Trophoblast cell (in vitro differentiated cells and primary cell): ENCODE measurements around the gene ORC5.

Source experiments
- DNase-seq, 2 donors: peaks; one replicate each; pipeline ENCODE4 v3.0.0-alpha.2; 2016
- H2AFZ ChIP-seq: 2 replicates; pipeline ENCODE4 v1.6.1; 2013; ENCODE audit warnings: low read length, moderate library complexity, mild to moderate bottlenecking; ENCODE audit not compliant: insufficient read depth, poor library complexity
- H2AK5ac ChIP-seq: 2 replicates; pipeline ENCODE4 v1.6.1; 2013; ENCODE audit warnings: mild to moderate bottlenecking, low read length
- H2BK120ac ChIP-seq: 2 replicates; pipeline ENCODE4 v1.6.1; 2013; ENCODE audit warnings: low read length, mild to moderate bottlenecking, moderate library complexity; ENCODE audit not compliant: insufficient read depth, poor library complexity
- H2BK12ac ChIP-seq: 2 replicates; pipeline ENCODE4 v1.6.1; 2013; ENCODE audit warnings: mild to moderate bottlenecking, low read length, moderate library complexity
- H2BK5ac ChIP-seq: 2 replicates; pipeline ENCODE4 v1.6.1; 2013; ENCODE audit warnings: low read length, low read depth, moderate library complexity, mild to moderate bottlenecking; ENCODE audit not compliant: poor library complexity
- H3K14ac ChIP-seq: 2 replicates; pipeline ENCODE4 v1.6.1; 2013; ENCODE audit warnings: mild to moderate bottlenecking, low read length
- H3K18ac ChIP-seq: 2 replicates; pipeline ENCODE4 v1.6.1; 2013; ENCODE audit warnings: mild to moderate bottlenecking, low read length
- H3K23ac ChIP-seq: 2 replicates; pipeline ENCODE4 v1.6.1; 2013; ENCODE audit warnings: low read length
- H3K27ac ChIP-seq: 2 replicates; pipeline ENCODE4 v1.5.1; 2013; ENCODE audit warnings: low read depth, mild to moderate bottlenecking, inconsistent platforms, low read length, moderate library complexity
- H3K27me3 ChIP-seq: 2 replicates; pipeline ENCODE4 v1.6.1; 2013; ENCODE audit warnings: inconsistent platforms, mild to moderate bottlenecking, low read length, moderate library complexity; ENCODE audit not compliant: insufficient read depth
- H3K36me3 ChIP-seq, 2 experiments: 1 replicate in 1 of 2; 2 replicates in 1 of 2; pipeline ENCODE4 v1.6.1; 2013; ENCODE audit warnings: low read length in 2 of 2, mild to moderate bottlenecking in 2 of 2, moderate library complexity in 1 of 2; ENCODE audit not compliant: insufficient read depth in 2 of 2, control insufficient read depth in 1 of 2
- H3K4ac ChIP-seq: 2 replicates; pipeline ENCODE4 v1.6.1; 2013; ENCODE audit warnings: low read depth, mild to moderate bottlenecking, low read length, moderate library complexity
- H3K4me1 ChIP-seq, 2 experiments: 1 replicate in 1 of 2; 2 replicates in 1 of 2; pipeline ENCODE4 v1.6.1; 2013; ENCODE audit warnings: low read length in 2 of 2, mild to moderate bottlenecking in 2 of 2, moderate library complexity in 1 of 2; ENCODE audit not compliant: insufficient read depth in 2 of 2, control insufficient read depth in 1 of 2
- H3K4me2 ChIP-seq: 2 replicates; pipeline ENCODE4 v1.6.1; 2013; ENCODE audit warnings: inconsistent platforms, mild to moderate bottlenecking, low read length, moderate library complexity
- H3K4me3 ChIP-seq: 2 replicates; pipeline ENCODE4 v1.5.1; 2013; ENCODE audit warnings: mild to moderate bottlenecking, low read depth, low read length, inconsistent platforms
- H3K79me1 ChIP-seq: one replicate; pipeline ENCODE4 v1.6.1; 2013; ENCODE audit warnings: low read length
- H3K79me2 ChIP-seq: 2 replicates; pipeline ENCODE4 v1.6.1; 2013; ENCODE audit warnings: low read length, mild to moderate bottlenecking; ENCODE audit not compliant: control insufficient read depth, insufficient read depth, poor library complexity
- H3K9ac ChIP-seq: 2 replicates; pipeline ENCODE4 v1.6.1; 2013; ENCODE audit warnings: mild to moderate bottlenecking, low read length
- H3K9me3 ChIP-seq: 2 replicates; pipeline ENCODE4 v1.6.1; 2013; ENCODE audit warnings: low read depth, mild to moderate bottlenecking, control low read depth, inconsistent platforms, low read length; ENCODE audit not compliant: insufficient read depth
- H4K12ac ChIP-seq: 2 replicates; pipeline ENCODE4 v1.6.1; 2013; ENCODE audit warnings: low read depth, mild to moderate bottlenecking, low read length, moderate library complexity
- H4K8ac ChIP-seq: 2 replicates; pipeline ENCODE4 v1.6.1; 2013; ENCODE audit warnings: low read depth, mild to moderate bottlenecking, low read length, moderate library complexity
- H4K91ac ChIP-seq: one replicate; pipeline ENCODE4 v1.6.1; 2013; ENCODE audit warnings: low read depth, mild to moderate bottlenecking, low read length, moderate library complexity
- WGBS: extraction: QIAGEN DNeasy Blood & Tissue Kit; methylation state at CpG from one replicate; pipeline ENCODE4 v1.1.7; 2013; ENCODE audit warnings: missing lambda C conversion rate; ENCODE audit not compliant: insufficient read length, insufficient coverage; ENCODE audit errors: extremely low coverage; 5-methylcytosine and 5-hydroxymethylcytosine counted together

Gene ORC5

DNA sequence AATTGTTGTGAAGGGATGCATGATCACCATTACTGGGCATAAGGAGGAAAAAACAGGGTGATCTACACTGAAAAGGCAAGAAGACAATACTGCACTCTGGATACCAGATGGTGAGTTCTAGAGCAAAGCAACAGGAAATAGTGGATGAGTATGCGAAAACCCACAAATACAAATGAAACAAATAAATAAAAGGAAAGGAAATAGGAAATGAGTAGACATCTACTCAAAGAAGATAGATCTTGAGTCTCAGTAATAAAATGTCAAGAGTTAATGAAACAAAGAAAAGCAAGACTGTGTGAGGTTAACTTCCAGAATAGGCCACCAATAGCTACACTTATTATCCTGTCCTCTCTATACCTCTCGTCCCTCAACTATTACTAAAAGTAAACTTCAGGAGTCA, 11.7 kb downstream of the ORC5 start:
- Histone ChIP-seq H2AK5ac (no peak overlapping the region), H2BK5ac (no peak overlapping the region), H3K4ac (no peak overlapping the region), H4K91ac (no peak overlapping the region), H3K4me3 (no peak overlapping the region), H2BK120ac (no peak overlapping the region), H3K79me2 (no peaks in the 10 kb centered on the region), H3K18ac (no peak overlapping the region), H3K4me1 (no peaks in the 10 kb centered on the region), H3K9ac (no peak overlapping the region), H3K79me1 (no peaks in the 10 kb centered on the region), H3K4me2 (no peak overlapping the region), H3K36me3 (peaks cover 9 to 18% of the 10 kb centered on the region in 2 experiments), H2BK12ac (no peak overlapping the region), H4K8ac (no peak overlapping the region), H4K12ac (no peak overlapping the region), H3K27ac (no peak overlapping the region), H3K14ac (no peak overlapping the region), H2AFZ (no peak overlapping the region), H3K27me3 (no peaks in the 10 kb centered on the region), H3K23ac (no peak overlapping the region), H3K9me3 (peaks cover 6% of the 10 kb centered on the region)
- no peak for DNase-seq
- WGBS = no CpG with 5 or more reads among the region's 2 CpGs

DNA sequence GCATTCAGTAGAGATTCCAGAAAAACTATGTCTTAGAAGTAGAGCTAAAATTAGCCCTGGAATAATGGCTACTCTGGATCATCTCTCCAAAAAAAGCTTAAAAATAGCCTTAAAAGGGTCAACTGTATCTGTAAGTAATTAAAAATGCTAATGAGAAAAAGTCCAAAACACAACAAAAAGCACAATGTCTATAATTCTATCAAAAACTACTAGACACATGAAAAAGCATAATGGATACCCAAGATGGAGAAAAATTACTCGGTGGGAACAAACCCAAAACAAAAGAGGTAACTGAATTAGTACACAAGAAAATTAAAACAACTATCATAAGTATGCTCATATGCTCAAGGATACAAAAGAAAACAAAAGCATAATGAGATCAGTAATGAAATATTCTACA, 15.4 kb downstream of the ORC5 start:
- Histone ChIP-seq H3K18ac (no peak overlapping the region), H3K9ac (no peak overlapping the region), H2AK5ac (no peak overlapping the region), H3K27me3 (no peaks in the 10 kb centered on the region), H3K23ac (no peak overlapping the region), H3K36me3 (peaks cover 2 to 9% of the 10 kb centered on the region in 2 experiments), H4K91ac (no peak overlapping the region), H3K4ac (no peak overlapping the region), H3K4me3 (no peak overlapping the region), H3K14ac (no peak overlapping the region), H3K27ac (no peak overlapping the region), H3K79me2 (no peaks in the 10 kb centered on the region), H2BK120ac (no peak overlapping the region), H3K4me2 (no peak overlapping the region), H2BK5ac (no peak overlapping the region), H4K12ac (no peak overlapping the region), H3K79me1 (no peaks in the 10 kb centered on the region), H3K9me3 (no peaks in the 10 kb centered on the region), H4K8ac (no peak overlapping the region), H3K4me1 (no peaks in the 10 kb centered on the region), H2AFZ (no peak overlapping the region), H2BK12ac (no peak overlapping the region)
- no CpG with 5 or more reads among the region's 1 CpG for WGBS
- DNase-seq = no peak

DNA sequence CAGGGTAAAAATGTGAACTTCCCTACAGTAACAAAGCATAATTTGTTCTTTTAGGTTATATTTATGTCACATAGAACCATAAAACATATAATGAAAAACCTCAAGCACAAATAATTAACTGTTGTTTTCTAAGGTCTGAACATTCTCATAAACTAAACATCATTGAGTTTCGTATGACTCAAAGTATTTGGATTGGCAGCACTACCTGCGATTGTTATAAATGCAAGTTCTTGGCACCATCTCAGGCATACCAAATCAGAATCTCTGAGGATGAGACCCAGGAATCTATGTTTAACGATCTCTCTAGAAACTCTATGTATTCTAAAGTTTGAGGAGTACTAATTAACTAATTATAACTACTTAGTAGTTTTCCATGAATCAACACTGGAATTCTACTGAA, 22.5 kb downstream of the ORC5 start:
- Histone ChIP-seq H4K8ac (no peak overlapping the region), H3K4me1 (no peaks in the 10 kb centered on the region), H3K79me1 (no peaks in the 10 kb centered on the region), H2BK120ac (no peak overlapping the region), H3K18ac (no peak overlapping the region), H3K9ac (no peak overlapping the region), H2BK12ac (no peak overlapping the region), H3K23ac (no peak overlapping the region), H4K91ac (no peak overlapping the region), H3K4me2 (no peak overlapping the region), H3K27ac (no peak overlapping the region), H3K4me3 (no peak overlapping the region), H3K79me2 (no peaks in the 10 kb centered on the region), H2AK5ac (no peak overlapping the region), H2AFZ (no peak overlapping the region), H4K12ac (no peak overlapping the region), H3K36me3 (peaks cover 8 to 15% of the 10 kb centered on the region in 2 experiments), H3K4ac (no peak overlapping the region), H2BK5ac (no peak overlapping the region), H3K27me3 (no peaks in the 10 kb centered on the region), H3K9me3 (no peaks in the 10 kb centered on the region), H3K14ac (no peak overlapping the region)
- no peak for DNase-seq
- WGBS = no CpG with 5 or more reads among the region's 3 CpGs

DNA sequence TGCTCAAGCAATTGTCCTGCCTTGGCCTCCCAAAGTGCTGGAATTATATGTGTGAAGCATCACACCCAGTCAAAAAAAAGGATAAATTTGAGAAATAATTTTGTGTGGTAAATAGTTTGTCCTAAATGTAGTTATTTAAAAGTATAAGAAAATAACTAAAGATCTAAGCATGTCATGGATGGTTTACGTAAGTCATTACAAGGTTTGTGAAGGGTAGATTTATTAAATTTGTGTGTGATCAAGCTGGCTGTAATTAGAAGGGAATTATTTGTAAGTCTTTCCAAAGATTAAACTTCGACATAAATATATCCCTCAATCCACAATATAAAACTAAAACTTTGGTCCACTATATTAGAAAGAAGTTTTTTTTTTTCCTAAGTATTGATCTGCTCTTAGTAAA, 28.6 kb downstream of the ORC5 start:
- Histone ChIP-seq H2BK120ac (no peak overlapping the region), H3K23ac (no peak overlapping the region), H3K27me3 (no peaks in the 10 kb centered on the region), H3K27ac (no peak overlapping the region), H2AK5ac (no peak overlapping the region), H3K9ac (no peak overlapping the region), H2BK5ac (no peak overlapping the region), H3K36me3 (peaks cover 7% of the 10 kb centered on the region in 2 experiments), H3K4me1 (no peaks in the 10 kb centered on the region), H3K79me2 (no peaks in the 10 kb centered on the region), H2BK12ac (no peak overlapping the region), H3K4ac (no peak overlapping the region), H3K14ac (no peak overlapping the region), H3K4me2 (no peak overlapping the region), H3K79me1 (no peaks in the 10 kb centered on the region), H4K91ac (no peak overlapping the region), H3K9me3 (no peaks in the 10 kb centered on the region), H3K4me3 (no peak overlapping the region), H3K18ac (no peak overlapping the region), H4K8ac (no peak overlapping the region), H2AFZ (no peak overlapping the region), H4K12ac (no peak overlapping the region)
- no CpG with 5 or more reads among the region's 2 CpGs for WGBS
- DNase-seq = no peak
